GM12891 (cell line): ENCODE data around the gene PARD3.

Experiments used
- DNase-seq: peaks from one replicate; pipeline ENCODE4 v3.0.0; 2011; ENCODE audit warnings: low spot score; ENCODE audit not compliant: insufficient read length
- FAIRE-seq: peaks from 2 replicates; lab custom pipeline; 2011; peaks lifted over from hg19 to GRCh38; lab: Jason Lieb, UNC
- PAX5 ChIP-seq: IDR thresholded peaks from 2 replicates; pipeline ENCODE4 v1.6.1; 2011; ENCODE audit warnings: low read length, moderate library complexity, mild to moderate bottlenecking; ENCODE audit not compliant: insufficient read depth, severe bottlenecking
- POLR2A ChIP-seq: IDR thresholded peaks from 2 replicates; pipeline ENCODE4 v1.6.1; 2011; ENCODE audit warnings: low read depth, low read length, control low read depth
- POLR2AphosphoS5 ChIP-seq: IDR thresholded peaks from 2 replicates; pipeline ENCODE4 v1.6.1; 2011; ENCODE audit warnings: low read depth, low read length, control low read depth
- POU2F2 ChIP-seq: IDR thresholded peaks from 2 replicates; pipeline ENCODE4 v1.6.1; 2011; ENCODE audit warnings: low read depth, mild to moderate bottlenecking, control low read depth, low read length, moderate library complexity
- SPI1 ChIP-seq: IDR thresholded peaks from 2 replicates; pipeline ENCODE4 v1.6.1; 2011; ENCODE audit warnings: low read depth, low read length, control low read depth
- TAF1 ChIP-seq: IDR thresholded peaks from 2 replicates; pipeline ENCODE4 v1.6.1; 2011; ENCODE audit warnings: low read depth, low read length, control low read depth

The PARD3 gene

GRCh38 chr10:34063592-34063991 lies 751.5 kb downstream of the PARD3 start:
- FAIRE-seq (no peak), DNase-seq (no peak)
- TF ChIP-seq POLR2A: no peak
- TF ChIP-seq PAX5: no peak
- TF ChIP-seq POLR2AphosphoS5: no peak
- no peak for TF ChIP-seq TAF1
- TF ChIP-seq SPI1: no peak
- TF ChIP-seq POU2F2: no peak

- DNase-seq (no peak), FAIRE-seq (no peak)
- no peak for TF ChIP-seq POU2F2
Observed at GRCh38 chr10:34061841-34062240, 753.3 kb downstream of the PARD3 start.
